K562 (cell line): ENCODE measurements around the gene THRSP. TPM values are rescaled to one million over a fixed set of nuclear protein-coding genes. Genes with fewer than 3 reads are reported as not detected.

Source experiments
- BHLHE40 ChIP-seq: IDR thresholded peaks from 2 replicates; pipeline ENCODE4 v1.6.1; 2011; ENCODE audit warnings: low read length, improper control_type of control experiment
- CCNT2 ChIP-seq: IDR thresholded peaks from 2 replicates; pipeline ENCODE4 v1.6.1; 2011; ENCODE audit warnings: borderline replicate concordance, low read depth, mild to moderate bottlenecking, moderate library complexity, mixed read lengths, low read length; ENCODE audit not compliant: insufficient read length; ENCODE audit errors: extremely low read depth
- HEY1 ChIP-seq: fragments of 250-450 bp; sonication (Bioruptor Pico); IDR thresholded peaks from 2 replicates; pipeline ENCODE4 v1.5.0; 2020; ENCODE audit warnings: mild to moderate bottlenecking, moderate library complexity, borderline replicate concordance
- MBD2 ChIP-seq: sonication (generic); IDR thresholded peaks from 2 replicates; pipeline ENCODE4 v1.6.1; 2016; ENCODE audit warnings: low read depth, borderline replicate concordance
- ZEB2 ChIP-seq: fragments of 450-650 bp; IDR thresholded peaks from 2 replicates; pipeline ENCODE4 v1.6.1; 2016
- ZNF124 ChIP-seq: sonication (generic); formaldehyde crosslinking; IDR thresholded peaks from 2 replicates; pipeline ENCODE4 v1.8.1; 2022; ENCODE audit warnings: missing genetic modification reagents
- ZNF274 ChIP-seq: IDR thresholded peaks from 2 replicates; pipeline ENCODE4 v1.6.1; 2011; ENCODE audit warnings: low read depth, mild to moderate bottlenecking, low read length, moderate library complexity, borderline replicate concordance
- ZNF311 ChIP-seq: fragments of 250-450 bp; sonication (Bioruptor Pico); IDR thresholded peaks from 2 replicates; pipeline ENCODE4 v1.4.0; 2020; ENCODE audit warnings: mild to moderate bottlenecking, moderate library complexity
- ZNF778 ChIP-seq: fragments of 450-650 bp; formaldehyde crosslinking; IDR thresholded peaks from 2 replicates; pipeline ENCODE4 v1.4.0; 2020; ENCODE audit warnings: mild to moderate bottlenecking, moderate library complexity
- polyA plus RNA-seq, 8 experiments: library from polyadenylated mRNA; depleted of rRNA in 4 of 8; stranded (reverse) in 5 of 8; unstranded in 3 of 8; fragments of >200 nt; fragmentation: Nextera tagmentation in 2 of 8; fragmentation: Illumina TruSeq in 1 of 8; extraction: Ambion mirVana in 2 of 8; extraction: Trizol in 1 of 8; gene quantifications; 2 replicates each; pipeline versions ENCODE4 v1.2.1 to v1.2.3, GENCODE V29; 2011 to 2014; ENCODE audit warnings: inconsistent platforms in 1 of 8, missing spikeins in 1 of 8
- total RNA-seq, 7 experiments: library from RNA; depleted of rRNA in 6 of 7; stranded (reverse); fragments of >200 nt in 6 of 7; fragmentation: Illumina TruSeq in 2 of 7; extraction: Trizol in 2 of 7; gene quantifications; 2 replicates each; pipeline versions ENCODE4 v1.2.1 to v1.2.3, GENCODE V29; 2011 to 2021; ENCODE audit warnings: low replicate concordance in 1 of 7
- TF ChIP-seq, protein P1 (sequence below): sonication (generic); formaldehyde crosslinking; IDR thresholded peaks from 2 replicates; pipeline ENCODE4 v1.8.0; 2022; ENCODE audit warnings: mild to moderate bottlenecking, missing genetic modification reagents, borderline replicate concordance
- TF ChIP-seq, protein P2 (sequence below): fragments of 250-450 bp; sonication (Bioruptor Pico); IDR thresholded peaks from 2 replicates; pipeline ENCODE4 v1.4.0; 2020; ENCODE audit warnings: mild to moderate bottlenecking, moderate library complexity
- TF ChIP-seq, protein P3 (sequence below), 2 experiments: fragments of 200-800 bp in 1 of 2; sonication (Bioruptor generic) in 1 of 2; sonication (generic) in 1 of 2; formaldehyde crosslinking in 1 of 2; IDR thresholded peaks in 1 of 2; conservative IDR thresholded peaks in 1 of 2; 2 replicates each; pipeline versions ENCODE4 v1.5.0 to v1.6.1; 2016 to 2020; ENCODE audit warnings: missing compliant biosample characterization in 1 of 2, missing genetic modification characterization in 1 of 2, missing genetic modification reagents in 1 of 2
- TF ChIP-seq, protein P4 (sequence below): sonication (generic); formaldehyde crosslinking; IDR thresholded peaks from 2 replicates; pipeline ENCODE4 v1.8.0; 2022; ENCODE audit warnings: mild to moderate bottlenecking, missing genetic modification reagents
- TF ChIP-seq, protein P5 (sequence below): fragments of 450-650 bp; IDR thresholded peaks from 2 replicates; pipeline ENCODE4 v1.6.1; 2018; ENCODE audit warnings: mild to moderate bottlenecking, low read depth; ENCODE audit not compliant: partially characterized antibody
- TF ChIP-seq, protein P6 (sequence below): fragments of 250-450 bp; sonication (Bioruptor Pico); IDR thresholded peaks from 2 replicates; pipeline ENCODE4 v1.5.1; 2021; ENCODE audit warnings: mild to moderate bottlenecking

The THRSP gene
- total and polyA plus RNA-seq, 9 of the 15 experiments (the other 6 are each of a cell fraction or from before 2014, with no cell fraction given), result 0.23 to 0.56 (median 0.31) TPM; not detected in 2

DNA sequence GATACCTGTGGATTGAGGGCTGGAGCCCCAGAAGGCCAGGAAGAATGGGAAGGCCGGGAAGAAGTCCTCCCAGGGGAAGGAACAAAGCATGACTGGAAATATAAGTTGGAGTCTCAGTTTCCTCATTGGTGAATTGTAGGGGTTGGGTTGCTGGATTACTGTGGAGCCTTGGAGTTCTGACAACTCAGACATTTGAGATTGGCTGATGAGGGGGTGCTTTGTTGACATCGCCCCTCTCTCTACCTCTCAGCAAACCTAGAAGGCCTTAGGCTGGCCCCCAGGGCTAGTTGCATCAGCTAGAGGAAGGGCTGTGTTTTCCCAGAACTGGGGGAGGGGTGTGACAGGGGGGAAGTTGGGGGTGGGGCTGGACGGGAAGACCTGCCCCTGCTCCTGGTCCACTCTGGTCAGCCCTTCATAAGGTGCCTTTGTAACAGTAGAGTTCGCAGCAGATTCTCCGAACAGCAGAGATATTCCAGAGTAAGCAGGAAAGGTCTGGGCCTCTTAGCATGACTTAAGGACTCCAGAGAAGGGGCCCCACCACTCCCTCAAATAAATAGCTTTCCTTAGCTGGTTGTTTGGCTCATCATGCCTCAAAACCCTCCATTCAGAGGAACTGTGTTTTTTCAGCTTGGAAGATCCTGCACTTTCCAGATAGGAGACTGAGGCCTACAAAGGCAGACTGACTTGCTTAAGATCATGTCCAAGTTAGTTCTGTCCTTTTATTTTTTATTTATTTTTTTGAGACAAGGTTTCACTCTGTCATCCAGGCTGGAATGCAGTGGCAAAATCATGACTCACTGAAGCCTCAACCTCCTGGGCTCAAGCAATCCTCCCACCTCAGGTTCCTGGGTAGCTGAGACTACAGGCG, 12.5 kb upstream of the THRSP start (continued):
- TF ChIP-seq, protein P1, sequence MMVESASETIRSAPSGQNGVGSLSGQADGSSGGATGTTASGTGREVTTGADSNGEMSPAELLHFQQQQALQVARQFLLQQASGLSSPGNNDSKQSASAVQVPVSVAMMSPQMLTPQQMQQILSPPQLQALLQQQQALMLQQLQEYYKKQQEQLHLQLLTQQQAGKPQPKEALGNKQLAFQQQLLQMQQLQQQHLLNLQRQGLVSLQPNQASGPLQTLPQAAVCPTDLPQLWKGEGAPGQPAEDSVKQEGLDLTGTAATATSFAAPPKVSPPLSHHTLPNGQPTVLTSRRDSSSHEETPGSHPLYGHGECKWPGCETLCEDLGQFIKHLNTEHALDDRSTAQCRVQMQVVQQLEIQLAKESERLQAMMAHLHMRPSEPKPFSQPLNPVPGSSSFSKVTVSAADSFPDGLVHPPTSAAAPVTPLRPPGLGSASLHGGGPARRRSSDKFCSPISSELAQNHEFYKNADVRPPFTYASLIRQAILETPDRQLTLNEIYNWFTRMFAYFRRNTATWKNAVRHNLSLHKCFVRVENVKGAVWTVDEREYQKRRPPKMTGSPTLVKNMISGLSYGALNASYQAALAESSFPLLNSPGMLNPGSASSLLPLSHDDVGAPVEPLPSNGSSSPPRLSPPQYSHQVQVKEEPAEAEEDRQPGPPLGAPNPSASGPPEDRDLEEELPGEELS (CRISPR knock-in tag), result no peak
- TF ChIP-seq, protein P2, sequence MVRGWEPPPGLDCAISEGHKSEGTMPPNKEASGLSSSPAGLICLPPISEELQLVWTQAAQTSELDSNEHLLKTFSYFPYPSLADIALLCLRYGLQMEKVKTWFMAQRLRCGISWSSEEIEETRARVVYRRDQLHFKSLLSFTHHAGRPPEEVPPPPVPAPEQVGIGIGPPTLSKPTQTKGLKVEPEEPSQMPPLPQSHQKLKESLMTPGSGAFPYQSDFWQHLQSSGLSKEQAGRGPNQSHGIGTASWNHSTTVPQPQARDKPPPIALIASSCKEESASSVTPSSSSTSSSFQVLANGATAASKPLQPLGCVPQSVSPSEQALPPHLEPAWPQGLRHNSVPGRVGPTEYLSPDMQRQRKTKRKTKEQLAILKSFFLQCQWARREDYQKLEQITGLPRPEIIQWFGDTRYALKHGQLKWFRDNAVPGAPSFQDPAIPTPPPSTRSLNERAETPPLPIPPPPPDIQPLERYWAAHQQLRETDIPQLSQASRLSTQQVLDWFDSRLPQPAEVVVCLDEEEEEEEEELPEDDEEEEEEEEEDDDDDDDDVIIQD (CRISPR knock-in tag), result no peak
- TF ChIP-seq, protein P3, sequence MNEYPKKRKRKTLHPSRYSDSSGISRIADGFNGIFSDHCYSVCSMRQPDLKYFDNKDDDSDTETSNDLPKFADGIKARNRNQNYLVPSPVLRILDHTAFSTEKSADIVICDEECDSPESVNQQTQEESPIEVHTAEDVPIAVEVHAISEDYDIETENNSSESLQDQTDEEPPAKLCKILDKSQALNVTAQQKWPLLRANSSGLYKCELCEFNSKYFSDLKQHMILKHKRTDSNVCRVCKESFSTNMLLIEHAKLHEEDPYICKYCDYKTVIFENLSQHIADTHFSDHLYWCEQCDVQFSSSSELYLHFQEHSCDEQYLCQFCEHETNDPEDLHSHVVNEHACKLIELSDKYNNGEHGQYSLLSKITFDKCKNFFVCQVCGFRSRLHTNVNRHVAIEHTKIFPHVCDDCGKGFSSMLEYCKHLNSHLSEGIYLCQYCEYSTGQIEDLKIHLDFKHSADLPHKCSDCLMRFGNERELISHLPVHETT (CRISPR knock-in tag; conservative IDR thresholded peaks at IDR 0.05 in 1 of 2, IDR thresholded peaks at IDR 0.05 in 1 of 2), result no peak
- no peak for TF ChIP-seq ZNF778 (CRISPR knock-in tag)
- TF ChIP-seq HEY1, result no peak
- no peak for TF ChIP-seq BHLHE40
- TF ChIP-seq ZNF311, result peak; percentile 89
- no peak for TF ChIP-seq ZEB2
- TF ChIP-seq CCNT2, result no peak
- TF ChIP-seq MBD2, result no peak
- TF ChIP-seq, protein P4, sequence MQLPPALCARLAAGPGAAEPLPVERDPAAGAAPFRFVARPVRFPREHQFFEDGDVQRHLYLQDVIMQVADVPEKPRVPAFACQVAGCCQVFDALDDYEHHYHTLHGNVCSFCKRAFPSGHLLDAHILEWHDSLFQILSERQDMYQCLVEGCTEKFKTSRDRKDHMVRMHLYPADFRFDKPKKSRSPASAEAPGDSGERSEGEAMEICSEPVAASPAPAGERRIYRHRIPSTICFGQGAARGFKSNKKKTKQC (CRISPR knock-in tag), result no peak
- TF ChIP-seq, protein P5, sequence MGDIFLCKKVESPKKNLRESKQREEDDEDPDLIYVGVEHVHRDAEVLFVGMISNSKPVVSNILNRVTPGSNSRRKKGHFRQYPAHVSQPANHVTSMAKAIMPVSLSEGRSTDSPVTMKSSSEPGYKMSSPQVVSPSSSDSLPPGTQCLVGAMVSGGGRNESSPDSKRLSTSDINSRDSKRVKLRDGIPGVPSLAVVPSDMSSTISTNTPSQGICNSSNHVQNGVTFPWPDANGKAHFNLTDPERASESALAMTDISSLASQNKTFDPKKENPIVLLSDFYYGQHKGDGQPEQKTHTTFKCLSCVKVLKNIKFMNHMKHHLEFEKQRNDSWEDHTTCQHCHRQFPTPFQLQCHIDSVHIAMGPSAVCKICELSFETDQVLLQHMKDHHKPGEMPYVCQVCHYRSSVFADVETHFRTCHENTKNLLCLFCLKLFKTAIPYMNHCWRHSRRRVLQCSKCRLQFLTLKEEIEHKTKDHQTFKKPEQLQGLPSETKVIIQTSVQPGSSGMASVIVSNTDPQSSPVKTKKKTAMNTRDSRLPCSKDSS, result no peak
- TF ChIP-seq, protein P6, sequence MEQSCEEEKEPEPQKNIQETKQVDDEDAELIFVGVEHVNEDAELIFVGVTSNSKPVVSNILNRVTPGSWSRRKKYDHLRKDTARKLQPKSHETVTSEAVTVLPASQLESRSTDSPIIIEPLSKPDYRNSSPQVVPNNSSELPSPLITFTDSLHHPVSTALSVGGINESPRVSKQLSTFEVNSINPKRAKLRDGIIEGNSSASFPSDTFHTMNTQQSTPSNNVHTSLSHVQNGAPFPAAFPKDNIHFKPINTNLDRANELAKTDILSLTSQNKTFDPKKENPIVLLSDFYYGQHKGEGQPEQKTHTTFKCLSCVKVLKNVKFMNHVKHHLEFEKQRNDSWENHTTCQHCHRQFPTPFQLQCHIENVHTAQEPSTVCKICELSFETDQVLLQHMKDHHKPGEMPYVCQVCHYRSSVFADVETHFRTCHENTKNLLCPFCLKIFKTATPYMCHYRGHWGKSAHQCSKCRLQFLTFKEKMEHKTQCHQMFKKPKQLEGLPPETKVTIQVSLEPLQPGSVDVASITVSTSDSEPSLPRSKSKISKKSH (CRISPR knock-in tag), result no peak
- no peak for TF ChIP-seq ZNF274
- TF ChIP-seq ZNF124 (CRISPR knock-in tag), result no peak
